GM18519 (cell line): ENCODE data around the gene BABAM2.
A peak's percentile ranks its signal among the peaks of the same experiment; 100 is the strongest.

Source experiments
- ATAC-seq: cut with Tn5 transposase; IDR thresholded peaks from one replicate; pipeline ENCODE4 v1.9.1; 2021; ENCODE audit warnings: mild to moderate bottlenecking, moderate library complexity; ENCODE audit not compliant: unreplicated experiment, low FRiP score

Gene BABAM2

DNA sequence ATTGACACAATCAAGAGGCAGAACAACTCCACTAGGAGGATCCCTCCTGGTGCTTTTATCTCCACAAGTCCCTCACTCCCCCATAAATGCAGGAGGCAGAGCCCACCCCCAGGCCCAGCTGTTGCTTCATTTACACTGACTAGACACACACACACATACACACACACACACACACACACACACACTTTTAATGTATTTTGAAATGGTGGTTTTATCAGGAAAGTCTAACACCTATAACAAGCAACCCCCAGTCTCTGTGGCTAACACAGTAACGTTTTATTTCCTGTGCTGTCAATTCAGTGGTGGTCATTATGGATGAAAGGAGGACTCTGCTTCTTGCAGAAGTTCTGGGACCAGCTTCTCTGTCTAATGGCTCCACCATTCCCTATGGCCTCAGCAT is 376.8 kb downstream of the BABAM2 start:
- no peak for ATAC-seq

DNA sequence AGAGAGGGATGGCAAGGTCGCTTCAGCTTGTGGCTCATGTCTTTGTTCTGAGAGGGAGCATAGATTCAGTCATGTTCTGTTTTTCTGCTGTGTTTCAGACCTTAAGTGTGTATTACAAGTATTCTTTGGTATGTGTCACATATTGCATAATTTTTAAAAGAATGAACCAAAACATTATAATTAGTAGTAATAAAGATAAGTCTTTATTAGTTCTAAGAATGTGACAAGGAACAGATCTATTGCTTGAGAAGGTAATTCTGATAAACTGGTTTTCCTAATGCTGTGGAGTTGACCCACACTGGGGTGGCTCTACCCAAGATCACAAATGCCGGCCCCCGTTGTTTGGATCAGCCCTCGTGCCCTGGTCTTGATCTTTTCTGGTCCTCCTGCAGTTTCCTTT is 377.9 kb downstream of the BABAM2 start:
- no peak for ATAC-seq

DNA sequence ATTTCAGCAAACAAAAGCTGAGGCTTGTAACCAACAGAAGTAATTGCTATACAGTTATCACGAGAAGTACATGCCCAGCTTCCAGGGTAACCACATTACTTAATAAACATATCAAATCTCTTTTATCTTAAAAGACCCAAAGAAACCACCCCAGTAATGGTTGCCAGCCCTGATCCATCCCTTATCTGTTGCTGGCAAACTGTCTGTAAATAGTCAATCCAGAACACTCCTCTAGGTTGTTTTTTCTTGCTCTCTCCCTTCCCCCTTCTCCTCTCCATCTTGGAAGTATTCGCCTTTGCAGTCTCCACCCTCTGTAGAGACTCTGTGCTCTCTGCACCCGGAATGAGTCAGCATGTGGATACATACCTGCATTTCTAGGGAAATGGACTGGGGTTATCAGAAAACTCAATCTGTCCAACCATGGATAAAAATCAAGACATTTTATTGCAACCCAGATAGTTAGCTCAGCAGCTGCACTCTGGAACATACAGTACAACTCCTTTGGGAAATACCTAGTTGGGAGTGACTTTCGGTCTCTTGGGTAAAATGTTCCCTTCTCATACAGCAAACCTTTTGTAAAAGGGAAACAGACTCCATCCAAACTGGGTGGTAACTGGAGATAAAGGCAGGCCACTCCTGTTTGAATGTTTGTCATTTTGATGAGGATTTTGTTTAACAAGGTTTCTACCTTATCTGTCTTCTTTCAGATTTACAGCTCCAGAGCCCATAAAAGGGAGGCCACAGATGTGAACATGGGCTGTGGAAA is 378.7 kb downstream of the BABAM2 start:
- ATAC-seq = no peak

DNA sequence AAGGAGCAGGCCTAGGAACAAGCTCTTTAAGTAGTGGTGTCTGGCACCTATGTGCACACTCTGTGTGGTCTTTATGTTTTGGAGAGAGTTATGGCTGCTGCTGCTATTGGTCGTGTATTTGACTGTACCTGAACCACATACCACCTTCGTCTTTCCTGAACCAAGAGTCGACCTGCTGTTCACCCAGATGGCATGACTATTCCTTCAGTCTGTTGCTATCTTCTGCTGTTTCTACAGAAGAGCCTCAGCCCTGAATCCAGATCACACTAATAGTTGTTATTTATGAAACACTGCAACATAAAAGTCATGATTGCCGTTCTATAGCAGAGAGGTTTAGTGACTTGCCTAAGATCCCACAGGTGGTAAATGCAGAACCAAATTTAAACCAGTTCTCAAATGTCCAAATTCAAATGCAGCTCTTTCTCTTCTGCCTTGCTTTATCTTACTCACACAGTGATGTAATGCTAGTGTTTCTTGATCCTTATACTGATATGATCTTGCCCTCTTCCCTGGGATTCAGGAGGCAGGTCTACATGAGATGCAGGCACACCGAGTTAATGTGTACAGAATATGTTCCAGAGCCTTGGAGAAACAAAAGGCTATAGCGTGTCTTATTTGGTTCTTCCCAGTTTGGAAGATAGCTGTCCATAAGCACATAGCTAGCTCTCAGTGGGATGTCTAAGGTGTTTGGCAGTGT is 380.1 kb downstream of the BABAM2 start:
- no peak for ATAC-seq

DNA sequence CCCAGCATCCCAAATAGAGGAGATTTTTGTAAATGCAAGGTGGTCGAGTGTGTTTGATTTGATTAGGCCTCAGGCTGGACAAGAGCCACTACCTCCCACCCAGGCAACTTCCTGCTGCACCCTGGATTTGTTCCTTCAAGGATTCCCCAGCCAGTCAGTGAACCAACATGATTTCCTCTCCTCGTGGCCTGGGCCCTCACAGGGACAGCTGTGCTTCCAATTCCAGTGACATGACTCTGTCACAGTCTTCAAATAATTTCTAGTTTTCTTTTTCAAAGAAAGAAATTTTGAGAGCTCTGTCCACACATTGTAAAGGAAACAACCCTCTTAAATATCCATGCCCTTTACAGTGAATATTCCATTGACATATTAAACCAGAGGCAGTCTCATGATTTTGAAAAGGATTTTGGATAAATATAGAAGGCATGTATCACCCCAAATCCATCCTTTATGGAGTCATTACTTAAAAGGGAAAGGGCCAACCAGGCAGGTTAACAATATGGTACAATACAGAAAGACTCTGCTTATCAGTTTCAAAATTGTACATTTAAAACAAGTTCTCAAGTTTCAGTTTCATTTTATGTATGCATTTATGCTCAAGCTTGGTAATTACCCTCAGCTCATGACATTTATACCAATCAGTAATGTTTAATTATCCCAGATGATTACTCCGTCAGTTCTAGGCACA is 380.8 kb downstream of the BABAM2 start:
- ATAC-seq = no peak

DNA sequence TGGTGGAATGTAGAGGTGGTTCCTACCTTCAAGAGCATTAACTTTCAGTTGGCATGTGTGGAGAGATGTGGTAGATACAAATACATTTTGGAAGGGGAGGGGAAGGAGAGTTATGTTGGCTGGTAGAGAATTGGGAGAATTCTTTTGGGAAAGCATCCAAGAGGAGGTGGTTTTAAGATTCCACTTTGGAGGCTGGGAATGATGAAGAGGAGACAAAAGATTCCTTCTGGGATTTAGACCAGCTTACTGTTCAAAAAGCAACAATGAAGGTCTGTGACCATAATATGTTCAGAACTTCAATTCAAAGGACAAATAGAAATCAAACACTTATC is 381.4 kb downstream of the BABAM2 start:
- ATAC-seq = no peak

DNA sequence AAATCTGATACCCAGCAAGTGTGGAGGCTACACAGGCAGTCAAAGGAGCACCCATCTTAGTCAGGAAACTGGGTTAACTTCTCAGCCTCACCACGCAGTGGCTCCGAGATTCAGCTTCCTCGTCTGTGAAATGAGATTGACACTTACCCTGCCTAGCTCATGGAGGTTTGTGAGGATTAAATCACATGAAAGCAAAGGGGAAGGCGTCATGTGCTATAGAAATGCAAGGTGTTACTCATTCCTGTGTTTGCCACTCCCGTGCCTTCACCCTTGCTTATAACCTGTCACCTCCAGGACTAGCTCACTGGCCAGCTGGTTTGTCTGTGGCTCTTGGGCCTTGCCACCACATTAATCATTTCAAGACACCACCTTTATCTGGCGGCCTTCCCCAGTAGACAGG is 383.2 kb downstream of the BABAM2 start:
- no peak for ATAC-seq

DNA sequence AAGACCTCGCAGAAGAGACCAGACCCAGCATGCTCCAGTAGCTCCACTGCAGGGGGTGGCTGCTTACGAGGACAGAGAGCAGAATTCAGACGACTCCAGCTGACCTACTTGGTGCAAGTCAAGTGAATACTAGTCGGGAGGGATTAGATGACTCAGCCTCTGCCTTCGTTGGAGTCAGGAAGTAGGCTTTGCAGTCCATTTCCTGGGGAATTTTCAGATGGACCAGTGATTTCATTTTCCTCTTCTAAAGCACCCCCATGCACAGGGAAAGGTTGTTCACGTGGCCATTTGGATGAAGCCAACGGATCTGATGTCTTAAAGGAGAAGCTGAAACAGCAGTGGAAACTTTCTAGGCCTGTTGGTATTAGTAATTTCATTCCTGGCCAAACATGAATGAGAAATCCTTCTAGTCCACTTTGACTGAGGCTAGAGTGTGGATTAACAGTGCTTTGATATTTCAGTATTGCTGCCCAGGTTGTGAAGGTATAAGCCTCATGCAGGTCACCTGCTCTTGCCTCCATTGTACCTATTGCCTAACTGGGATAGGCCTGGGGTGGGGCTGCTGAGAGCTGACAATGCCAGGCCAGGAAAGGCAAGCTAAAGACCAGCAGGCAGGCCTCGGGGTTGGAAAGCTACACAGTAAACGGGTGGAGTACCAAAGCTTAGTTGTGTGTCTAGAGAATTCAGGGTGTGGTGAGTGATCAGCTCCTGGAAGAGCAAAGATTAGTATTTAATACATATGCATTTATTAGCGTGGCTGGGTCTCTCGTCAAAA is 384.6 kb downstream of the BABAM2 start:
- no peak for ATAC-seq

DNA sequence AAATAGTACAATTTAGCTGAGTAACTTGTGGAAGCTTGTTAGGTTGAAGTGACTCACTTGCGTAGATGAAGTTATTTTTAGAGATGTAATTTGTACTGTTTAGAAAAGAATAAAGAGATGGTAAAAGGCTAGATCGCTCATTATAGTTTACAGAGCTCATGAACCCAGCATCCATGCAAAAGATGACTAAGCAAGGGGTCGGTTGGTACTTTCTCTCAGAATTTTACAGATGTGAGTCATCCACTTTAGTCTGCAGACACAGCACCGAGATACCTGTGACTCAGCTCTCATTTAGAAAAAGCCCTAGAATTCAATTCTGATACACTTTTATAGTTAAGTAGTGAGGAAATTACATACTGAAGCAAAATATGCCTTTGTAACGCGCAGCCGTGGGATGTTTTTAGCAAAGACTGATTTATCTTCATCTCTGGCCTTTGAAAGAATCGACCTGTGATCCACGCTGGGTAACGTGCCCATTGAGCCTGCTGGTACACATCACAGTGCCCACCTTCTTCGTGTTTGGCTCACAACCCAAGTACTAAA is 385.6 kb downstream of the BABAM2 start:
- peak; percentile 53 for ATAC-seq

DNA sequence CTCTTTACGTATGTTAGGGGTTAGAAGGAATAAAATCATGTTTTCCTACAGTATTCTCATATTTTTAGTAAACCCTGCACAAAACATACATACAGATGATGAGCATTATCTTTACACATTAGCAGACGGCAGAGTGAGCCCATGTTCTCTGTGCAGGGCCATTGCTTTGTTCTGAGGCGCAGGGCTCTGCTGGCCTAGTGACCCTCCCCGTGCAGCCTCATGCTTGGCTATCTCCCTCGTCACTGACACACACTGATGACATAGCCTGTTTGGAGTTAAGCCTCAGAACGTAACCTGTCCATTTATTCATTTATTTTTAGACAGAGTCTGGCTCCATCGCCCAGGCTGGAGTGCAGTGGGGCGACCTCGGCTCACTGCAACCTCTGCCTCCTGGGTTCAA is 386.3 kb downstream of the BABAM2 start:
- ATAC-seq = no peak

DNA sequence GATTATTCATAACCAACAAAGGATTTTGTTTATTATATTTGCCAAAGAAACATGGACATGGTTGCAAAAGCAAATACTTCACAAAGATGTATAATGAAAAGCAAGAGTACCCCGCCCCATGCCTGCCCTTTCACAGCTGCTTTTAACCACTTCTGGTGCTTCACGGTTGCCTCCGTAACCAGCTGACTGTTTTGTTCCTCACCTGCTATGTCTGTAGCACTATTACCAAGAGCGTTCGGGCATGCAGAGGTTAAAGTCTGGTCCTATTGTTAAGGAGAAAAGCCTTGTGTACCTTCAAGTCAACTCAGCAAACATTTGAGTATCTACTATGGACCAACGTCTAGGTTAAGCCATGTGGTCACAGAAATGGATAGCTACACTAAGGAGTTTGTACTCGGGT is 386.9 kb downstream of the BABAM2 start:
- no peak for ATAC-seq

DNA sequence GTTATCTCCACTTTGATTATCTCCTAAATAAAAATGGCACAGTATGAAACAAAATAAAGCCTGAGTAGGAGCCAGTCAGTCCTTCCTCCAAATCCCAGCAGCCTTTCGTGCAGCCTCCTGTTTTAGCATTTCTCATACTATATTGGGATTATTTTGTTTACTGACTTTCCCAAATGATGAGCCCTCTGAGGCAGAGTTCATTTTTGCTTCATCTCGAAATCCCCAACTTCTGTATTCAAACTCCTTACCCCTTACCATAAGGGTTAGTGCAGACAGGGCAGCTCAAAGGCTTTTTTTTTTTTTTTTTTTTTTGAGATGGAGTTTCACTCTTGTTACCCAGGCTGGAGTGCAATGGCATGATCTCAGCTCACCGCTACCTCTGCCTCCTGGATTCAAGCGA is 388.8 kb downstream of the BABAM2 start:
- ATAC-seq = no peak

DNA sequence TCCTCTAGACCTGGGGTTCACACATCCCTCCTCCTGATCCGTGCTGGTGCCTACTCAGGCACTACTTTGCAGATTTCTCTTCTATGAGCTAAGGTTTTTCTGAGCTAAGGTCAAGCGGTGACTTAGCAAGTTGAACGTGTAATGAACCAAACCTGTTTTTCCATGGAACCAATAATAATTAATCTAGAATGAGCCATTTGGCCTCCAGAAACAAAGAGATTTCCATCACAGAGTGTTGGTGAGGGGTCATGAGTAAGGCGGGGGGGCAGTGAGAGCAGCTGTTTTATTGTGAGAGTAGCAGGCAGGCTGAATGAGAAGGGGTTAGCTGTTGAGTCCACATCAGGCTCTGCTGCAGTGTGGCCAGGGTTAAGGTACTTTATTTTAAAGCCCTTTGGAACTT is 390.1 kb downstream of the BABAM2 start:
- no peak for ATAC-seq

DNA sequence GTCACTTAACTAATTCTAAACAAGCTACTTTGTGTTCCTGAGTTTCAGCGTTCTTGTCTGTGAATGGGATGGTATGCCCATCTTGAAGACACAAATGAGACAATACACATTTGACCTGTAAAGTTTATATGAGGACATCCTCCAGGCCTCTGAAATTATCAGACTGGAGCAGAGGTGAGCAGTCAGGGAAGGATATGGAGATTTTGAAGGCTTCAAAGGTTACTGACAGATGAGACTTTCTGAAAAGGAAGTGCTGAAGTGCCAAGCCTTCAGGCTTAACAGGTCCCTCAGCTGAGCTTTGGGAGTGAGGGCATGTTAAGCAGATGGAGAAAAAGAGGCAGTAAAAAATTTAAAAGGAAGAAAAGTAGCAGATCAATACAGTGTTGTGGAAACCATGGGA is 391.2 kb downstream of the BABAM2 start:
- no peak for ATAC-seq

DNA sequence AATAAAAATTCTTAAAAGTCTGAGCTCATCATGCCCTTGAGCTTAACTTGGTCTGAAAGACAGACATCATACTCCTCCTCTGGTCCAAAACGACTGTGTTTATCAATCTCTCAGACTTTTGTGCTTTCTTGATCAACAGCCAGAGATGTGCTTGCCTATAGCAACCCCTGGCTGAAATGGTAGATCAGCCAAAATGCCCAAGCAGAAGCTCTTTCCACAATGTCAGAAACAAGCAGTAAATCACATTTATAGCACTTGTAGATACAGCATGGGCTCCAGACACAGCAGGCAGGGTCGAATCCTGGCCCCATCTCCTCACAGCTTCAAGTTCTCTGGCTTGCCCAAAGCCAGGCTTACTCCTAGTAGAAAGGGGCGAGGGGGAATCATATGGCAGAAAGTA is 391.7 kb downstream of the BABAM2 start:
- no peak for ATAC-seq

DNA sequence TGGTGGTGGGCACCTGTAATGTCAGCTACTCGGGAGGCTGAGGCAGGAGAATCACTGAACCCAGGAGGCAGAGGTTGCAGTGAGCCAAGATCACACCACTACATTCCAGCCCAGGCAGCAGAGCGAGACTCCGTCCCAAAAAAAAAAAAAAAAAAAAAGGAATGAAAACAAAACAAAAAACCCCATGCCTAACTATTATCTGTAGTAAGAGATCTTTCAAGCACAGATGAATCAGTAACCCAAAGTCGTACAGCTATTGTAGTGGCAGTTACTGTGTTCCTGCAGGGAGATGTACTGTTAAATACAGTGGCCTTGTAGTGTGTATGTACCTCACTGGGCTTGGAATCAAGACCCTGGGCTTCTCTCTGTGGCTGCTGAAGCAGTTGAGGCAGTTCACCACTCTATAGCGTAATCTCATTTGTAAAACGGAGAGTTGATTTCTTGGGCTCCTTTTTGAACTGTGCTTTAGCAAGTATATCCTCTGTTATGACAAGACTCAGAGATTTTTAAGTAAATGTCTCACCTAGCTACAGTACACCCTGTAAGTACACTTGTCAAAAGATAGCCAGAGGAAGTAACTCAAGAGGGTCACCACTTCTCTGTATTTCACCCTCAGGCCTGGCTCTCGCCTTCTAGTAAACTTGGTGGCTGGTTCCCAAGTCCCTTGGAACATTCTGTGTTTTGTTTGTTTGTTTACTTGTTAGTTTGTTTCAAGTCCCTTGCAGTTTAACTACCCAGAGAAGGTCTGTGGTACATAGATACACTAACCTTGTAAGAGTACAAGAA is 392.5 kb downstream of the BABAM2 start:
- ATAC-seq = no peak

DNA sequence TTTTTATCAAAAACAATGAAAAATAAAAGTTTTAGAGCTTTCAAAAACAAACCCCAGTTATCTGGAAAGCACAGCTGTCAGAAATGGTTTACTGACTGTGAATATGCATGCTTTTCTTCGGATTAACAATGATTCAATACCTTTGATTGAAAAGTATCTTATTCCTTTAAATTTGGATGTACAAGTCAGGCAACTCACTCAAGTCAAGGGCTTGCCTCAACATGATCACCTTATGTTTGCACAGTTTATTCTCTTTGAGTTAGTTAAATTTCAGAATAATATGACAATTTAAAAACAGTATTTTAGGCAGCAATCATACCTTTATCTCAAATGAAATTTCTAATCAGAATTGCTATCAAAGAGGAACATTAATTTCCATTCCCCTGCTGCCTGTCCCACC is 393.3 kb downstream of the BABAM2 start:
- no peak for ATAC-seq

DNA sequence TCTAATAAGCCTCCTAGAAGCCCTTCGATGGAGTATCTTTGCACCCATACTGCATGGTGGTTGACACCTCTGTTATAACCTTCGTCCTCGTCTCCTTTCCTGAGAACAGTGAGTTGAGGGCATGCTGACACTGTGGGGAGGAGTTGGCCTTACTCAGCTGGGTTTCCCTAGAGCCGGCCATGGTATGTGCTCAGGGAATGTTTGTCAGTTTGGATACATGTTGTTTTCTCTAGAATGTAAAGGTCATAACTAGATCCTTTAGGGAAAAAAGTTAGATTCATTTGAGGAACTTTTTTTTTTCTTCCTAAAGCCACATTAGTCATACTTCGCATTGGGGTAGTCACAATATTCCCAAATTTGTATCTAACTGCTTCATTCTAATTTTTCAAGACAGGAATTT is 396.1 kb downstream of the BABAM2 start:
- no peak for ATAC-seq

DNA sequence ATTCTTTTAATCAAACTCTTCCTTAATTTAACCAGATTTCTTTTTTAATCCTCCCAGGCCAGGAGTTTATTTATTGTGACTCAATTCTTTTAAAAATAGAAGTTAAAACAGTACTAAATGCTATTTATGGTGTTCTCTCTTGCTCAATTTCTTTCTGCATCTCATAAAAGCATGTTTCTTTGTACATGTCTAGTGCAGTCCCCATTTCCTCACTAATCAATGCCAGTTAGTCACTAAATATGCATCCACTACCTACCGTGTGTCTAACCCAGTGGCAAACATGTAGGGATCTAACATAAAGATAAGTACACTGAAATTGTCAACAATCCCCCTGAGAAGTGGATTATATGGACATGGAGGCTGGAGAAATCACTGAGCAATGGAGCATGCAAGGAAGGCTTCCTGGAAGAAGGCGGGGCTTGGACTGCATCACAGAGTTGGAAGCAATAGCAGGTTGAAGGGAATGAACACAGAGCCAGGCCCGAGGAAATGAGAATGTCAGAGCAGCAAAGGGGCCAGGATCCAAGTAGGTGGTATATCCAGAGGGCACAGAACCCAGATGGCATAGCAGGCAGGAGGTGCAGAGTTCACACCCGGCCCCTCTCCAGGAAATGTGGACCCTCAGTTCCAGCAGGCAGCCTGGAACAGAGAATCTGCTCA is 396.9 kb downstream of the BABAM2 start:
- no peak for ATAC-seq

DNA sequence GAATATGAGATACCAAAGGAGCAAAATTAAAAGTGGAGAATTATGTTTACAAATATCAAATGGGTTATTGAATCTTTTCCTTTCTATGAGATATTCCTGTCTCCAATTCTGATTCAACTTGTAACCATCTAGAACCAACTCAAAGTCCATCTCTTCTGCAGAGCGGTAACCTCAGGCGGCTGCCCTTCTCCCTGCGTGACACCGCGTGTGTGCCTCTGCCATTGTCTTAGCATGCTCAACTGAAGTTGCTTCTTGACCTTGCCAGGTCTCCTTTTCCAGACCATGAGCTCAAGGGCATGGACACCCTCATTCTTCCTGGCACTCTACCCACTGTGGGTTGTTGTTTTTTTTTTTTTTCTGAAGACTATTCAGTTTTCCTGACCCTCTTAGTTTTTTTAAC is 398.1 kb downstream of the BABAM2 start:
- no peak for ATAC-seq
